CD4-positive, alpha-beta T cell treated with Interleukin-15 for 1 hour (primary cell): ENCODE results near the gene GMIP.
"Not testable (repeated sequence)": the region's sequence is repeated elsewhere in the genome, so short reads cannot be mapped to it uniquely, and the experiment has no call there.

Experiments
- DNase-seq: peaks from one replicate; pipeline ENCODE4 v3.0.0-alpha.2; 2020

Gene GMIP

DNA sequence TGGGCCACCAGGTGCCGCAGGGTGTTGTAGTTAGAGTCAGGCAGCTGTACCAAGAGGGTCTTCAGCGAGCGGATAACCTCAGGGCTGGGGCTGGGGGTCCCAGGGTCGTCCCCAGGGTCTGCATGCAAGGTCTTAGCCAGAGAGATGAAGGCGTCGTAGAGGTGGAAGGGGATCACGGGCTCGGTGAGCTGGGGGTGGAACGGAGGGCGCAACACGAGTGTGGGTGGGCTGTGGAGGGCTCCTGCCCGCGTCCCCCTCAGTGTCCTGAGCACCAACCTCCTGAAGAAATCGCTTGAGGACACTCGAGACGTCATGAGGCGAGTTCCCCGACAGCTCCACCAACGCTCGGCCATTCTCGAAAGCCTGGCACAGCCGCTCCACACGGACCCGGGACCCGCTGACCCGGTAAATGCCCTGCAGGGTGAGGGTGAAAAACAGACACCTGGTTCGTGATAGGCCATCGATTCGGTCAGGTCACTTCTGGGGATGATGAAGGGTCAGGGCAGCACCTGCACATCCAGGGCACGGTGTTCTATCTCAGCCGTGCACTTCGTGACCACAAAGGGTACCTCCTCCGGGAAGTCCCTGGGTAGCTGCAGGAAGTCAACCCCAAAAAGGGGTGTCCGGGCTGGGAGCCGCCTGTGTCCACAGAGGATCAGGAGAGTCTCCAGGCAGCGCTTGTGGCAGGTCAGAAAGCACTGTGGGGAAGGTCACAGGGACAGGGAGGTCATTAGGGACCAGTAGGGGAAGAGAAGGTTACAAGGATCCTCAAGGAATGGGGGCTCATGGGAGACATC, 8.7 kb downstream of the GMIP start:
- DNase-seq: no peak

DNA sequence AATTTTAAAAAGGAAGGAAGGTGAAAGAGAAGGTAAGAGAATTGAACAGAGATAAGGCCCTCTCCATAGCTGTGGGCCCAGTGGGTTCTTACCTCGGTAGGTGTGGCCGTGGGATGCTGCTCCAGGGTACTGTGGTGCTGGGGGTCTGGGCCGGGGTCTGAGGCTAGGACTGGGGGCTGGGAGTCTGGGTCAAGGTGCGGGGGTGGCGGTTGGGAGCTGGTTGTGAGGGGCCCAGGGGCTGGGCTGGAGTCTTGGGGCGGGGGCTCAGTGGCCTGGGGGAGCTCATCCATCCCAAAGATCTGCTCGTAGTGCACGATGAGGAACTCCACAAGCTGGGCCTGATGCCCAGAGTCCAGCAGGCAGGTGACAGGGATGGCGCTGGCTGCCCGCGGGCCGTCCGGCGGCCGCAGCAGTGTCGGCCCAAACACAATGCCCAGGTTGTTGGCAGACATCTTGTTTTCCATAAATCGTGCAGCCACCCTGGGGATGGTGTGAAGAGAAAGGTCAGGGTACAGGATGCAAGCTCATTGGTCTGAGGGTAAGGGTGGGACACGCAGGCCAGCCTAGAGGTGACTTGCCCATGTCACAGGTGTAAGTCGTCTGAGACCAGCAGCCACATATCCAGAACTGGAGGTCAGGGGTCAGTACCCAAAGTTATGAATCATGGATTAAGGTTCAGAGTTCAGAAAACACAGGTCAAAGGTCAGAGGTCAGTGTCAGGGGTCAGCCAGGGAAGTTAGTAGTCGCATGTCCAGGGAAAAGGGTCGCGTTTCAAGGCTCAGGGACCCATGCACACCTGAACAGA, 9.5 kb downstream of the GMIP start:
- no peak for DNase-seq

DNA sequence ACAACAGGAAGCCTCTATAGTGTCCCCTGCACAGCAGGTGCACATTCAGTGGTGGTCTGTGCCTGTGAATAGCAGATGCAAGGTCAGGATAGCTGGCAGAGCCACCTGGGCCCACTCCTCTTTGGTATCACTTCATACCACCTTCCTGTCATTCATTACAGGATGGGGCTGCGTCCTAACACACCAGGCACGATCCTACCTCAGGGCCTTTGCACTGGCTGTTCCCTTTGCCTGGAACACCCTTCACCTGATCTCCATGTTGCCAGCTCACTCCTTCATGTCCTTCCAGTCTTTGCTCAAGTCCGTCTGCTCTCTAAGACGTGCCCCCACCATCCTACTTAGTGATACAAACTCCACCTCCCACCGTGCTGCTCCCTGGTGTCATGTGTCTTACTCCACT, 10.8 kb downstream of the GMIP start:
- DNase-seq: no peak

DNA sequence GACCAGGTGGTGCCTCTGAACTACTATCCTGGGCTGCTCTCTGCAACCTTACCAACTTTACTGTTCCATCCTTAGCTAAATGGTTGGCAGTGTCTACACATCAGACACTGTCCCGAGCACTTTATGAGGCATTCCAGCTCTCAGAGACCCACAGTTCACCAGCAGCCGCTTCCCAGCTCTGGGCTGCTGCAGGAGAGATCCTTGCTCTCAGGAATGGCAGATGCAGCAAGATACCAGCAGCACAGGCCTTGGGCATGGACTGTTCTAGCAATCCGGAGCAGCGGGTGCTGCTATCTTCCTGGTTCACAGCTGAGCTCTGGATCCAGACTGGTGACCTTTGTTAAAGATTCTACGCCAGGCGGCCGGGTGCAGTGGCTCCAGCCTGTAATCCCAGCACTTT, 12.1 kb downstream of the GMIP start:
- no peak for DNase-seq

DNA sequence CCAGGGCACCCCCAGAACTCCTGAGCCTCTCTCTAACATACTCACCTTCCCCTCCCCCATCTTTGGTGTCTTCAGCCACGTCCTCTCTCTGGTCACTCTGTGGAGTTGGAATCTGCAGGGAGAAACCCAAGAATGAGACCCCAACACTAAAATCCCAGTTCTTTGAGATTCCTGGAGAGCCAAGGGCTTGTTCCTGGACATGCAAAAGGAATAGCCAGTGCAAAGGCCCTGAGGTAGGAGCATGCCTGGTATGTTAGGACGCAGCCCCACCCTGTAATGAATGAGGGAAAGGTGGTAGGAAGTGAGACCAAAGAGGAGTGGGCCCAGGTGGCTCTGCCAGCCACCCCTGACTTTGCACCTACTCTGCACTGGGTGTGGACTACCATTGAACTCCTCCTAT, 13.0 kb downstream of the GMIP start:
- no peak for DNase-seq

DNA sequence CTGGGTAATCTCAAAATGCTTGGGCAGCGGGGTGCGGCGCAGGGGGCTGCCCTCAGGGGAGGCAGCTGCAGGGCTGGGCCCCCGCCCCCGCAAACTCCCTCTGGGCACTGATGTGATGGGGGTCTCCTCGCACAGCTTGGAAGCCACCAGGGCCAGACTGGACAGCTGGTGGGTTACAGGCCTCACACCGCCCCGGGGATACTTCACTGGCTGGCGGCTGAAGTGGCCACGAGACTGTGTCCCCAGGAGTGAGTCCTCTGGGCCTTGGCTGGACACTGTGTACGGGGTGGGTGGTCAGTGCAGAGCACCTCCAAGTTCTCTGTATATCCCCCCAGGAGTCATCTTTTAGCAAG, 13.4 kb downstream of the GMIP start:
- no peak for DNase-seq

DNA sequence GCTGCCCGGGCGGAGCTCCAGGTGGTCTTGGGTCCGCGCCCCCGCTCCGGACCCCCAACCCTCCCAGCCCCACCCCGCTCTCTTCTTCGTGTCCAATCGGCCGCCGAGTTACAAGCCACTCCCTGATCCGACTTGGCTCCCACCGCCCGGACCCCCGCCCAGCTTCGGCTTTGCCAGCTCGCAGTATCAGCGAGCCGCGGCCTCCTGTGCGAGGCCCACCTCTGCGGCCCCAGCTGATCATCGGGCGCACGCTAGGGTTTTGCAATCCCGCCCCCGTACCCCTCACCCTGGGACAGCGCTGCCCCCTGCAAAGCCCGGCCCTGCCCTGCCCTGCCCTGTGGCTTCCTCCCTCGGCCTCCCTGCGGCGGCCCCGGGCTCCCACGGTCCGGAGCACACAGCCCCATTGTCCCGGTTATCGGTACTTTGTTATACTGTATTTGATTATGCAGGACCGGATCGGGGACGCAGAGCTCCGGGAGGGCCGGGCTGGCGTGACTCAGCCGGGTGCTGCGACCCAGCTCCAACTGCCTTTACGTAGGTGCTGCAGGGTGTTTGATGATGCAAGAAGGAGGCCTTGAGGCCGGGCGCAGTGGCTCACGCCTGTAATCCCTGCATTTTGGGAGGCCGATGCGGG, 14.8 kb downstream of the GMIP start:
- DNase-seq: peak; percentile 41

DNA sequence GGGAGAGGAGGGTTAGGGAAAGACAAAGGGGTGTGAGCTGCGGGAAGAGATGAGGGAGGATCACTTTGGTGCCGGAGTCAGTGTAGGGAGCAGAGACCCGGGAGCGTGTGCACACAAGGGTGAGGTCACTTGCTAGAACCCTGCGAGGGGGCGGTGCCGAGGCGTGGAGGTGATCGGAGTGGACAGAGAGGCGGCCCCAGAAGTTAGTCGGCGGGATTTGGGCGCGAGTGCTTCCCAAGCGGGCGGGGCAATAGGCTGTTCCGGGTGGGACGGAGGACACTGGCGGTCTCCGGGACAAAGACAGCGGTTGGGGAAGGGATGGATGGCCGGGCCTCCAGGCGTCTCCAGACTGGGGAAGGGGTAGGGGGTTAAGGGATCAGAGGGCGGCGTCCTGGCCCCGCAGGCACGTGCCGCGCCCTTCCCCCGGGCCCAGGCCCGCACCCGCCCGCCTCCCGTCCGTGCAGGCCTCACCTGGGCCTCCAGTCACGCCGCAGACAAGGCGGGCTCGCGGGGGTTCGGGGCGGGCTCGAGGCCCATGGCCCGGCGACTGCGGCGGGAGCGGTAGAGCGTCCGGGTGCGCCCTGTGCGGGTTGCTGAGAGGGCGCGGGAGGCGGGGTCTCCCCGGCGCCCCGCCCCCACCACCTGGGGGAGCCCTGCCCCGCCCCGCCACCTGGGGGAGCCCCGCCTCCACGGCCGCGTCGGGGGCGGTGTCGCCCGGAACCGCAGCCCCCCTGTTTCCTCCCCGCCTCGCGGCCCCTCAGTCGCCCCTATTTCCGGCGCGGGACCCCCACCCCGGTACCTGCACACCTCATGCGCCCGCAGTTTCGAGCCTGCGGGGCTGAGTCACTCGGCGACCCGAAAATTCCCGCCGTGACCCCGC, 15.6 kb downstream of the GMIP start, which contains the start of gene LPAR2:
Gene LPAR2 (minus strand): TSS at position 600 of the 880 bp plus-strand sequence. CDS start 945 bp downstream, outside the sequence.
- DNase-seq: peak; percentile 76

DNA sequence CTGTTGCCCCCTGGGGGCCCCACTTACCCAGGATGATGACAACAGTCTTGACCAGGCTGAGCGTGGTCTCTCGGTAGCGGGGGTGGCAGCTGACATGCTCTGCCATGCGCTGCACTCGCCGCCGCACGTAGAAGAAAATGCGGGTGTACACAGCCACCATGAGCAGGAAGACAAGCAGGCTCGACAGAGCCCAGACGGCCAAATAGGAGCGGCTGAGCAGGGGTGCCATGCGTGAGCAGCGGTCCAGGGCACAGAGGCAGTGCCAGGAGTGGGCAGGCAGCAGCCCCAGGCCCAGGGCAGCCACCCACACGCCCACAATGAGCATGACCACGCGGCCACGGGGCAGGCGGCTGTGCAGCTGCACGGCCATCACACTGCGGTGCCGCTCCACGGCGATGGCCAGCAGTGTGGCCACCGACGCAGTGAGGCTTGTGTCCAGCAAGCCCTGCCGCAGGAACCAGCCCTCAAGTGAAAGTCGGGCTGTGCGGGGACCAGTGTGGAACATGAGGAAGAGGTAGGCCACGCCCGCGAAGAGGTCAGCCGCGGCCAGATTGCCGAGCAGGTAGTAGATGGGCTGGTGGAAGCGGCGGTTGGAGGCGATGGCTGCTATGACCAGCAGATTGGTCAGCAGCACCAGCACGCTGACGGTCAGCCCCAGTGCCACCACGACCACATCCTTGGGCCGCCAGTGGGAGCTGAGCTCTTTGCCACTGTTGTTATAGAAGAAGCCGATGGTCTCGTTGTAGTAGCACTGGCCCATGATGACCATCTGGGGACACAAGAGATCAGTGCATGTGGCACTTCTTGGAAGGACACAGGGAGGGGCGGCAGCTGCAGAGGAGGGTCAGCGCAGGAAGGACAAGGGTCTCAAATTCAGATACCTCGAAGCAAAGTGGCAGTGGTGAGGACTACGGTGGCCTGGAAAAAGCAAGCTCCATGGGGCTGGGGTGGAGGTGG, 16.7 kb downstream of the GMIP start:
- DNase-seq: no peak

DNA sequence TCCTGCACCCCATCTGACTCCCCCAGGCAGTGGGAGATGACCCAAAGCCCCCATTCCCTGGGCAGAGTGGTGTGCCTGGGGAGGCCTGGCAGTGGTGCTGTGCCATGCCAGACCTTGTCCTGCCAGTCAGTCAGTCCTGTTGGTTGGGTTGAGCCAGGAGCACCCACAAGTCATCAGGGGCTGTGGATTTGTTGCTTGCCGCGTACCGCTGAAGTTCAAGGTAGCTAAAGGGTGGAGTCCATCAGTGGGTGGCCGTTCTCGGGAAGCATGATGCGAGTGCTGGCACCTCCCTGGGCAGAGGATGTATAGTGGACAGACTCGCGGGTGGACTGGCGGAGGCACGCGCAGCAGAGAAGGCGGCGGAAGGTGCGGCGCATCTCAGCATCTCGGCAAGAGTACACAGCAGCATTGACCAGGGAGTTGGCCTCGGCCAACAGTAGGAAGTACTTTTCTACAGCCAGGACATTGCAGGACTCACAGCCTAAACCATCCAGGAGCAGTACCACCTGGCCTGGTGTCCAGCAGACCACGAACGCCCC, 19.4 kb downstream of the GMIP start:
- no peak for DNase-seq

DNA sequence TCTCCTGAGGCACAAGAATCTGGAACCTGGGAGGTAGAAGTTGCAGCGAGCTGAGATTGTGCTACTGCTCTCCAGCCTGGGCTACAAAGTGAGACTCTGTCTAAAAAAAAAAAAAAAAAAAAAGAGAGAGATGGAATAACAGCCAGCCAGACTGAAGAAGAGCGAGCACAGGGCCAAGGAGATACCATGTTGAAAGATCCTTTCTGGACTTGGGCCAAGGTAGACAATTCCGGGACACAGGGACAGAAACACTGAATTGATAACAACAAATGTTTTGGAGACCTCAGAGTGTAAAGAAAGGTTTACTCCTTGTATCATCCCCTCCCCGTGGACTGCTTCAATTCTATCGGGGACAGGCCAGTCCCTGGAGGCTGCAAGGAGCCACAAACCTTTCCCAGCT, 20.1 kb downstream of the GMIP start:
- DNase-seq: no peak

DNA sequence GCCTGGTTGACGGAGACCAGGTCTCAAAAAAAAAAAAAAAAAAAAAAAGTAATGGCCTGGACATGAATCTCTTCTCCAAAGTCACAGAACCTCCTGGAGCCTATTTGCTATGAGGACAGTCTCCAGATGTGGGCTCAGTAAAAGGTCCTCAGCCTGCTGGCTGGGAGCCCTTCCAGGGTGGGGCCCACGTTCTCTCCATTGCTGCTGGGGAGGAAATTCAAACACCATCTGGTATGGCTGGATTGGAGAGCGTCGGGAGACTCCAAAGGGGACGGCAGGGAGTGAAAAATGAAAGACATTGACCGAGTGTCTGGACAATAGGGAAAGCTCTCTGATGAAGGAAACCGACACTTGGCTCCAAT, 23.6 kb downstream of the GMIP start:
- no peak for DNase-seq

DNA sequence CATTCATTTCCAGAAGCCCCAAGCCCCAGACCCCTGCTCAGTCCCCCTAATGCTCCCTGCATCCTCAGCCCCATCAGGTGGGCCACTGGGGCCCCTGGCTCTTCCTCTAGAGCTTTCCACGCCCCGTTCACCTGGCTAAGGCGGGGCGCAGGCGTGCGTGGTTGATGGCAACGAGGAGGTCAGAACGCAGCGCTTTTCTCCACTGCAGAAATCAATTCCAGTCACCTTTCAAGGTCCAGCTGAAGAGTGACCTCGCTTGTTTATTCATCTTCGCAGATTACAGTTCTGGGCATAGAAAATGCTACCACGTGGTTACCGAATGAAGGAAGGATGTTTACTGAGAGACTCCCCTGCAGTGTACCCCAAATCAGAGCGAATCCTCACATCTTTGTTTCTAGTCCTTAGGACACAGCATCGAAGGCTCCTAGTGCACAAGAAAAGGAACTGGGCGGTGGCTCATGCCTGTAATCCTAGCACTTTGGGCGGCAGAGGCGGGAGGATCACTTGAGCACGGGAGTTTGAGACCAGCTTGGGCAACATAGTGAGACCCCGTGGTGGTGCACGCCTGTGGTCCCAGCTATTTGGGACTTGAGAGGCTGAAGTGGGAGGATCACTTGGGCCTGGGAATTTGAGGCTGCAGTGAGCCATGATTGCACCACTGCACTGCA, 24.1 kb downstream of the GMIP start:
- no peak for DNase-seq

DNA sequence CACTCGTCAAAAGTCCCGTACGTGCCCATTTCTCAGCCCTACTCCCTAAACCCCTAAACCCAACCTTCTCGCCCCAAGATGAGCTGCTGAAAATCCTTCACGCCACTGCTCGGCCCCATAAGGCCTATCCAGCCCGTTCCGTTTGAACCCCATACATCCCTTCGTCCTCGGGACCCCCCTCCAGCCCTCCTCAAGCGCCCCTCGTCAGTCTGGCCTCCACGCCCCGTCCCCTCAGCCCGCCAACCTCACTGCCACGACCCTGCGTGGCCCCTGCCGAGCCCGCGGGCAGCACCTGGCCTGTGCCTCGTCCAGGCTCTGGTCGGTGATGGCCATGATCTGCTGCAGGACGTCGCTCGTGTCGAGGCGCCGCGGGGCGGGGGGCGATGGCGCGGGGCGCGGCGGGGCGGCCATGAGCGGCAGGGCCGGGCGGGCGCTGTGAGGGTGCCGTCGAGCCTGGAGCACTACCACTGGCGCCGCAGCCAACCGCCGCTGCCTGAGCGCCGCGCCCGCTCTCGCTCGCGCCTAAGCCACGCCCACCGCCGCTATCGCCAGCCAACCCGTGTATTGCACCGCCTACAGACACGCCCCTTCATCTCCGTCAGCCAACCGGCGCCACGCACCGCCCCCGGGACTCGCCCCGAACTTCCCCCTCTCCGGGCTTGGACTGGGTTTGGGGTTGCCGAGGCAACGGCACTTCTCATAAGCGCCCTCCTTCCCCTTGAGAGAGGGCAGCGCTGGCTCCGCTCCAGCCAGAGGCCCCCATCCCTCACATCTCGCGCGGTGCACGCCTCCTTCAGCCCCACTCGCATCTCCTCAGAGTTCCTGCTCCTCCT, 25.0 kb downstream of the GMIP start, which contains the start of gene PBX4:
Gene PBX4 (minus strand): TSS at position 469 of the 833 bp plus-strand sequence. CDS start 58 bp downstream, at position 411.
- DNase-seq: peak; percentile 99

DNA sequence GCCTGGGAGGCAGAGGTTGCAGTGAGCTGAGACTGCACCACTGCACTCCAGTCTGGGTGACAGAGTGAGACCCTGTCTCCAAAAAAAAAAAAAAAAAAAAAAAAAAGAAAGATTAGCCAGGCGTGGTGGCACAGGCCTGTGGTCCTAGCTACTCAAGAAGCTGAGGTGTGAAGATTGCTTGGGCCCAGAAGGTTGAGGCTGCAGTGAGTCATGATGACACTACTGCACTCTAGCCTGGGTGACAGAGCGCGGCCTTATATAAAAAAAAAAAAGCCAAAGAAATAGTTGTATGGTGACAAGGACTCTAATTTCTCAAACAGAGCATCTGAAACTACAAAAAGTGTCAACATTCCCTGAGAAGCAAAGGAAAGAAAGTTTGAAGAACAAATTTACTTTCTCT, 28.4 kb downstream of the GMIP start:
- peak; percentile 74 for DNase-seq

DNA sequence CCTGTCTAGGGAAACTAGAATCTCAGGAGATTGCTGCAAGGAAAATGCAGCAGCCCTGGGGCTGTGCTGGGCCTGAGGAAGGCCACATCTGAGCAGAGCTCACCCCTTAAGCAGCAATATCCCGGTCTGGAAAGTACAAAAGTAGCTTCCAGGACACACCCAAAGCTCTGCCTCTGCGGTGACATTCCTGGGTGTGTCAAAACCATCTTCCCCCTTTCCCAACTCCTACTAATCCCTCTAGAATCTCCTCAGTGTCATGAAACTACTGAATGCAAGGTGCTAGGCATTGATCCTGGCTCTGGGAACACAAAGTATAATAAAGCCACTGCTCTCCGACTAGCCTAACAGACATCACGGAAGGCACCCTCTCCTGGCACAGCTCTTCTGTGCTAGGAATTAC, 30.0 kb downstream of the GMIP start:
- DNase-seq: no peak

DNA sequence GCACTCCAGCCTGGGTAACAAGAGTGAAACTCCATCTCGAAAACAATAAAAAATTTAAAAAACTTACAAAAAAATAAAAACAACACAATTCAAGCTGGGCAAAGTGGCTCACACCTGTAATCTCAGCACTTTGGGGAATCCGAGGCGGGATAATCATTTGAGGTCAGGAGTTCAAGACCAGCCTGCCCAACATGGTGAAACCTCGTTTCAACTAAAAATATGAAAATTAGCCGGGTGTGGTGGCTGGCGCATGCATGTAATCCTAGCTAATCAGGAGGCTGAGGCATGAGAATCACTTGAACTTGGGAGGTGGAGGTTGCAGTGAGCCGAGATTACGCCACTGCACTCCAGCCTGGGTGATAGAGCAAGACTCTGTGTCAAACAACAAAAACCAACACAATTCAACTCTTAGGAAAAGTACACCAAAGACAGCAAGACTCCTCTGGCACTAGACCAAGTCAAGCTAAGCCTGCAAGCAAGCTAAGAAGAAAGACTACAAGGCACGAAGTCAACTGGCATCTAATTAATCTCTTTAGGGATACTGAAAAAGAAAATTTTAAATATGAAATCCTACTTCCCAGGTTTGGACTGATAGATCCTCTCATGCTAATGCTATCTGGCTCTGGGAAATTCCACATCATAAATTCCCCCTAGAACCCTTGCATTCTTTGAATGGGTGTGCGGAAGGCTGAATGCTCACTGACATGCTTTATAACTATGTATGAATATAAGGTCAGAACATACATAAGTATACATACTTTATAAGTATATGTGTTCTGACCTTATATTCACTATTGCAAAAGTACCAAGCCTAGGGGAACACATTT, 32.9 kb downstream of the GMIP start:
- DNase-seq: no peak

DNA sequence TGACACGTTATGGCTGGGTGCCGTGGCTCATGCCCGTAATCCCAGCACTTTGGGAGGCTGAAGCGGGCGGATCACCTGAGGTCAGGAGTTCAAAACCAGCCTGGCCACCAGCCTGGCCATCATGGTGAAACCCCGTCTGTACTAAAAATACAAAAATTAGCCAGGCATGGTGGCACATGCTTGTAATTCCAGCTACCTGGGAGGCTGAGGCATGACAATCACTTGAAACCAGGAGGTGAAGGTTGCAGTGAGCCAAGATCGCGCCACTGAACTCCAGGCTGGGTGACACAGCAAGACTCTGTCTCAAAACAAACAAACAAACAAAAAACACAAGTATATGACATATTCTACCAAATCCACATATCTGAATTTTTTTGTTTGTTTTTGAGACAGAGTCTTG, 36.8 kb downstream of the GMIP start:
- not testable (repeated sequence) for DNase-seq

DNA sequence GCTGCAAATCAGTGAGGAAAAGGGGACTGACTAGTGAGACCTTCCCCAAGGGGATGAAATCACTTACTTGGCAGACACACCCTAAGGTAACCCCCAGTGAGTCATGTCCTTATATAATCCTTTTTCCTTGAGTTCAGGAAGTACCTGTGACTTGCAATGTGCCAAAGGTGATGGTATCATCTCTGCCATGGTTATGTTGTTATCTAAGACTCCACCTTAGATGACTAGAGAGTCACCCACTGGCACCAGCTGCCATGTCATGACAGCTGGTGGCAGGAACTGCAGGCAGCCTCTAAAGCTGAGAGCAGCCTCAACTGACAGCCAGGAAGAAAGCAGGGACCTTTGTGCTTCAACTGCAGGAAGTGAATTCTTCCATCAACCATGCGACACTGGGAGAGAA, 37.4 kb downstream of the GMIP start:
- DNase-seq: peak; percentile 65
